T47D (cell line): ENCODE results near the gene CAVIN2.

Experiments used
- DNase-seq, 2 experiments: peaks; one replicate each; pipeline versions ENCODE4 v3.0.0 to v3.0.0-alpha.2; 2011 to 2012; ENCODE audit warnings: low read depth in 1 of 2, low spot score in 1 of 2
- JUND ChIP-seq: IDR thresholded peaks from 2 replicates; pipeline ENCODE4 v1.6.1; 2012; ENCODE audit warnings: low read depth
- in situ Hi-C: cut with HindIII; loops from 2 replicates; pipeline ENCODE4 v1.10.0; 2016; ENCODE audit warnings: low sequenced_read_pairs, low pct_unique_long_range_greater_than_20kb

Gene CAVIN2

DNA sequence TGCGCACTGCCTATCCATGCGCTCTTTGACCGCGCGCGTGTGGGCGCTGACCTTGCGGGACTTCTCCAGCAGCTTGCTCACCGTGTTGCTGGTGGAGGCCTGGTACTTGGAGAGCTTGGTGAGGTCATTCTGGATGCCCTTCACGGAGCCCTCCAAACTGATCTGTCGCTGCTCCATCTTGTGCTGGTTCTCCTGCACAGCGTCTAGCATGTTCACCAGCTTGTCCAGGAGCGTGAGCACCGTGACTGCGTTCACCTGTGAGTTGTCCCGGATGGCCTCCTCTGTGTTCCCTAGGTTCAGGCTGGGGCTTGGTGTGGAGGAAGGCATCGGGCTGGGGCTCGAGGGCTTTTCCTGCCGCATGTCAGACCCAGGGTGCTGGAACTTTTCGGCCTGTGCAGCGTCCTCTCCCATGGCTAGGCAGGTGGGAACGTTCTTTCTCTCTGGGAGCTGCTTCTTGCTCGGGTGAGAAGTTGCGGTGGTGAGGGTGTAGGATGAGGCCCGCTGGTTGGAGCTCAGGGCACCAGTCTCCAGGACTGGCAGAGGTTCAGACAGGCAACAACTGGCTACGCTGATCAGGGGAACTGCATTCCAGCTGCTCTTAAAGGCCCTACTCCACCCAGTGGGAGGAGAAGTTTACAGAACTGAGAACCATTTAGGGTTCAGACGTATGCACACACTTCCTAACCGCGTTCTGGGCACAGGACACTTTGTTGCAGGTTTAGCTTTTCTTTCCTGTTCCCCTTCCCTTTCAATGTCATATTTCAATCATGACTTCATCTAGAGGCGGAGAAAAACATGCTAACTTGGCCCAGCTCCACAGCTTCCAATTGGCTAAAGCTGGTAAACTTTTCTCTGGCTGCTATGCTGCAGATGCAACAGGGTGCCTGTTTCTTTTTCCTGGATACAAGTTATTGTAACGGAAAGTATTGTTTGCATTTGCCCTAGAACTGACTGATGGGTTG is at the start of gene CAVIN2:
CAVIN2 (minus strand) TSS at position 574 of the 962 bp plus-strand sequence; CDS start at position 411, 163 bp downstream.
- no peak for TF ChIP-seq JUND
- in situ Hi-C loops, result no loop called here
- DNase-seq, result peak; percentile 19 to 46

- no peak for TF ChIP-seq JUND
- no peak for DNase-seq
- in situ Hi-C loops, result no loop called here
These were observed 48.9 kb upstream of the CAVIN2 start for GRCh38 chr2:191895743-191896142.

- DNase-seq, result no peak
- in situ Hi-C loops, result no loop called here
- no peak for TF ChIP-seq JUND
These were observed 48.3 kb upstream of the CAVIN2 start for GRCh38 chr2:191895195-191895594.

GRCh38 chr2:191894681-191895147 is 47.8 kb upstream of the CAVIN2 start:
- no peak for TF ChIP-seq JUND
- in situ Hi-C loops, result no loop called here
- DNase-seq, result no peak

DNA sequence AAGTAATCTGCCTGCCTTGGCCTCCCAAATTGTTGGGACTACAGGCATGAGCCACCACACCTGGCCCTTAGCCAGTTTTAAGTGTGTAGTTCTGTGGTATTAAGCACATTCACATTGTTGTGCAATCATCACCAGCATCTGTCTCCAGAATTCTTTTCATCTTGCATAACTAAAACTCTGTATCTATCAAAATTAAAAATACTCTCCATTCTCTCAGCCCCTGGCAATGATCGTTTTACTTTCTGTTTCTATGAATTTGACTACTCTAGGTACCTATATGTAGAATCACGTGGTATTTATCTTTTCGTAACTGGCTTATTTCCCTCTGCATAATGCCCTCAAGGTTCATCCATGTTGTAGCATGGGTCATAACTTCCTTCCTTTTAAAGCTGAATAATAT is 45.5 kb upstream of the CAVIN2 start:
- in situ Hi-C loops, result no loop called here
- TF ChIP-seq JUND, result no peak
- no peak for DNase-seq

DNA sequence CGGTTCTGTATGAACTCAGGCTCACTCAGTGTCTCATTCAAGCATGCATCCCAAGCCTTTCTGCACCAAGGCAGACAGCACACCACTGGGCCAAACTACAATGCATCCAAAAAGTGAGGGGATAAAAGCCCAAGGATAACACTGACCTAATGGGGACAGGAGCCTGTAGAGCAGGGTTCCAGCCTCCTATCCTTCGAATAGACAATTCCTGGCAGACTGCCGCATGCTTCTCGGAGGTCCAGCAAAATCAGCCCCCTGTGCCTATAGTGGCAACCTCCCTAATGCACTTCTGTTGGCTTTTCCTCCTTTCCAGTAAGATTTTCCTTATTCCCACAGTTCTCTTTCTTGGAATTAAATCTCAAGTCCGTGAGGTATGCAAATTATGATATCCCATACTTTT is 44.8 kb upstream of the CAVIN2 start:
- DNase-seq, result no peak
- no peak for TF ChIP-seq JUND
- in situ Hi-C loops, result no loop called here

GRCh38 chr2:191889931-191890330 is 43.0 kb upstream of the CAVIN2 start:
- DNase-seq, result no peak
- in situ Hi-C loops, result no loop called here

DNA sequence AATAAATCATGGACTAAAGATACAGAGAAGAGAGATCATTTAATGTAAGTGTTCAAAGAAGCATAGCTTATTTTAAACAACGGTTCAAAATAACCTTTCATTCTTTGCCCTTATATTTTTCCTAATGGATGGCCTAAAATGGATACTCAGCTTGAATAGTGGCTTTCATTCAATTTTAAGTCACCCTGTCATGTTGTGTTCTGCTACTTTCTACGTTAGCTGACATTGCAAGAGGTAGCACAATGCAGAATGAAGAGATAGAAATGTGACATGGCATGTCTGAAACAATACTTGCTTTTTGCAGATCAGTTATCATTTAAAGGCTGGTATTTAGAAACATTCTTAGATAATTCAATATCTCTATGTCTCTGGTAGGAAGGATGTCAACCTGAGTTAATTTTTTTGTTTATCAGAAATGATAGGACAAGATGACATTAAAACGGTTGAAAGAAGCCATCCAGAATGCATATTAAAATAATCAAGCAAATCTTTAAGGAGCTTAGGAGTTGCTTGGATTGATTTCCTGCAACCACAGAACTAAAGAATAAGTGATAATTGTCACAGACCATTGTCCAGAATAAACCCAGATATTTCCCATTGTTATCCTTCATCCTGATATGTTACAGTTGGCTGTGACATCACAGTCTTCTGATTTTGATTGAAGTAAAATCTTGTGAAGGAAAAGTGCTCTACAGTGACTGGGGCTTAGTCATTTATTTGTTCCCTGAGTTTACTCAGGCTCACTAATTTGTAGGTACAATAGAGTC is 41.7 kb upstream of the CAVIN2 start:
- in situ Hi-C loops, result no loop called here
- TF ChIP-seq JUND, result no peak
- DNase-seq, result no peak

More at GRCh38 chr2:191889931-191890330, 43.0 kb upstream of the CAVIN2 start:
- no peak for TF ChIP-seq JUND

DNA sequence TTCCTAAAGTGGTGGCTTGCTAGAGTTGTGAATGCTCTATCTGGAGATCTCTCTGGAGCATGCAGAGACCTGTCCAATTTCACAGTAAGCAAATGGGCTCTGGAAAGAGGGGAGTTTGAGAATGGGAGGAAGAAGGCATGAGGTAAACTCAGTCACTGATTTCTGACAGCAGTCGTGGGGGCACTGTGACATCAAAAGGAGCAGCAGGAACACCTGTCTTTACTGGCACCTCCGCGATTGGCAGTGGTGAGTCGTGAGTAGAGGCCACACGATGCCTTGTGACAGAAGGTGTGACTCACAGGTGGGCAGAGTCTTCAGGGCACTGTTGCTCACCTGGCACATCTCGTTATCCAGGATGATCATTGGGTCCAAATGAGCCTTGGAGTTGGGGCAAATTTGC is 38.8 kb upstream of the CAVIN2 start:
- in situ Hi-C loops, result no loop called here
- no peak for TF ChIP-seq JUND
- DNase-seq, result no peak

DNA sequence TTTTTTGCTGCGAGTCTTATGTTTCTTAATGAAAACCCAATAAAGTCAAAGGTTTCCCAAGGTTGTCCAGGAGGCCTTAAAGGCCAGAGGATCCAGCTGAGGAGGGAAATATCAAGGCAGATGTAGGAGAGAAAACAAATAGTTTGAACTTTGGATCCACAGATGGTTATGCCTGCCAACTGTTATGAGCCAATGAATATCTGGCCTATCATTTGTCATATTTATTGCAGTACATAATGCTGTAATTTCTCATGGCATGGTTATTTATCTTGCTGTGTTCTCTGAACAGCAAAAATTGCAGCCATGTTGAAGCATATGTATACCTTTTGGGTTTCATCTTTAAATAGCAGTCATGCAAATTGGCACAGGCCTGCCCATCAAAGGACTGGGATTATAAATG is 38.2 kb upstream of the CAVIN2 start:
- in situ Hi-C loops, result no loop called here
- DNase-seq, result no peak
- no peak for TF ChIP-seq JUND

DNA sequence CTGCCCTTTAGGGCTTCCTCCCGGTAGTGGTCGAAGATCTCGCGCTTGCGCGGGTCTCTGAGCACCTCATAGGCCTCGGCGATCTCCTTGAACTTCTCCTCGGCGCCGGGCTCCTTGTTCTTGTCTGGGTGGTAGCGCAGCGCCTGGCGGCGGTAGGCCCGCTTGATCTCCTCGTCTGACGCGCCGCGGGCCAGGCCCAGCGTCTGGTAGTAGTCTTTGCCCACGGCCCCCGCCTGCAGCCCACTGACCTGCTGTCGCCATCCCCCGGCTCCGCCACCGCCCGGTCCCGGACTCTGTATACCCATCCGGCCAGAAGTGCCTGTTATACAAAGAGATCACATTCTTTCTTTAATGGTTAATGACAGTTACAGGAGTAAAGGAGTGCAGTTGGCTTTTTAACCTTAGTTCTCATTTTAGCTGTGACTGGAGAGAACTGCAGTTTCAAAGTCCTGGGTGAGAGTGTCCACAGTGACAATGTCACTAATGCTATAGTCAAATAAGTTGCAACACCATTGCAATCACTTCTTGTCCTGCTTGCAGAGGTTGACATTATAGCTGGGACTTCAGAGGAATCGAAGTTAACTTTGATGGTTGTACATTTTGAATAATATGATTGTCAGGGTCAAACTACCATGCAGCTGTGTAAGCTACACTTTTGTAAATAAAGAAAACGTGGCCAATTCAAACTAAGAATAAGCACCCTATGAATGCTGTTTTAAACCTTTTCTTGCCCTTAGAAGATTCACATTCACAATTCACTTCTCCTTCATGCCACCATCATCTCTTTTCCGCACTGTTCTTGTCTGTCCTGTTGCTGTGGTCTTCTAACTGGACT is 35.3 kb upstream of the CAVIN2 start:
- in situ Hi-C loops, result no loop called here
- no peak for TF ChIP-seq JUND
- no peak for DNase-seq
